Tibial nerve (tissue), 4 donors: ENCODE results near the gene DDX59. TPM values are rescaled to one million over a fixed set of nuclear protein-coding genes. Genes with fewer than 3 reads are reported as not detected.

ENCODE experiments used
- DNase-seq, 2 donors: peaks; one replicate each; pipeline ENCODE4 v3.0.0-alpha.2; 2019; ENCODE audit warnings: low spot score in 2 of 2
- H3K27ac ChIP-seq, 4 donors: fragments of 200-600 bp; sonication (generic) in 3 of 4; one replicate each; pipeline ENCODE4 v1.5.1; 2017 to 2019; ENCODE audit warnings: mild to moderate bottlenecking in 1 of 4
- H3K27me3 ChIP-seq, 2 donors: fragments of 200-600 bp; sonication (generic) in 1 of 2; one replicate each; pipeline versions ENCODE4 v1.5.1 to v1.6.0; 2017 to 2019
- H3K36me3 ChIP-seq, 3 donors: fragments of 200-600 bp; sonication (generic); one replicate each; pipeline ENCODE4 v1.5.1; 2018 to 2019
- H3K4me1 ChIP-seq, 4 donors: fragments of 200-600 bp; sonication (generic) in 3 of 4; one replicate each; pipeline ENCODE4 v1.5.1; 2017 to 2019
- H3K4me3 ChIP-seq, 4 donors: fragments of 200-600 bp; sonication (generic) in 3 of 4; one replicate each; pipeline ENCODE4 v1.5.1; 2017 to 2019; ENCODE audit warnings: mild to moderate bottlenecking in 1 of 4, moderate library complexity in 1 of 4
- H3K9me3 ChIP-seq, 4 donors: fragments of 200-600 bp; sonication (generic) in 3 of 4; one replicate each; pipeline ENCODE4 v1.5.1; 2017 to 2019
- EP300 ChIP-seq, 2 donors: sonication (generic); formaldehyde crosslinking; IDR thresholded peaks; one replicate each; pipeline ENCODE4 v1.6.1; 2017; ENCODE audit warnings: antibody characterized with exemption in 2 of 2, mild to moderate bottlenecking in 1 of 2
- POLR2A ChIP-seq, 2 donors: fragments of 450-650 bp; IDR thresholded peaks; one replicate each; pipeline ENCODE4 v1.6.1; 2017; ENCODE audit warnings: antibody characterized with exemption in 2 of 2, mild to moderate bottlenecking in 2 of 2, moderate library complexity in 2 of 2
- WGBS, 2 donors: methylation state at CpG; one replicate each; pipeline ENCODE4 v1.1.5; 2018; 5-methylcytosine and 5-hydroxymethylcytosine counted together
- total RNA-seq, 4 donors: library from RNA; depleted of rRNA; stranded (reverse); fragments of >200 nt; gene quantifications; one replicate each; pipeline ENCODE4 v1.1.0, GENCODE V29; 2016
- TF ChIP-seq, protein P1 (sequence below), 5 experiments: fragments of 200-600 bp in 3 of 5; fragments of 450-650 bp in 2 of 5; sonication (generic) in 3 of 5; IDR thresholded peaks; one replicate each; pipeline ENCODE4 v1.5.1; 2016 to 2019; ENCODE audit warnings: antibody characterized with exemption in 5 of 5, mild to moderate bottlenecking in 3 of 5, moderate library complexity in 2 of 5

The DDX59 gene
- total RNA-seq, 4 donors from 2014 or later, result 11.4 to 31.5 (median 18.5) TPM

DNA sequence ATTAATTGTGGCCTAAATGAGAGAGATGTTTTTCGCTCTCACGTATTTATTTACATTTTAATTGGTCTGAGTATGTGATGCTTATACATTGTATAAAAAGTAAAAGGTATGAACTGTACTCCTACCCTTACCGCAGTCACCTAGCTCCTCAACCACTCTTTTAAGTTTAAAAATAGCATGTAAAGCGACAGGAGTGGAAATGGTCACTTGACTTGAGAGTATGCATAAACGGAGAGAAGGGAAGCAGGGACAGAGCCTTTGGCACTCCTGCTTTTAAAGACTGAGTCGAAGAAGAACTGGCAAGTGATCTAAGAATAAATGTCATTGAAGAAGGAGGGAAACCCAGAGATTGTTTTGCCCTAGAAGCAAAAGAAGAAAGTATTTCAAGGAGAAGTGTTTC is 11.5 kb upstream of the DDX59 start:
- DNase-seq, result no peak
- WGBS, 2 donors, result 74 to 83% methylated on average over 6 of the region's 6 CpGs

DNA sequence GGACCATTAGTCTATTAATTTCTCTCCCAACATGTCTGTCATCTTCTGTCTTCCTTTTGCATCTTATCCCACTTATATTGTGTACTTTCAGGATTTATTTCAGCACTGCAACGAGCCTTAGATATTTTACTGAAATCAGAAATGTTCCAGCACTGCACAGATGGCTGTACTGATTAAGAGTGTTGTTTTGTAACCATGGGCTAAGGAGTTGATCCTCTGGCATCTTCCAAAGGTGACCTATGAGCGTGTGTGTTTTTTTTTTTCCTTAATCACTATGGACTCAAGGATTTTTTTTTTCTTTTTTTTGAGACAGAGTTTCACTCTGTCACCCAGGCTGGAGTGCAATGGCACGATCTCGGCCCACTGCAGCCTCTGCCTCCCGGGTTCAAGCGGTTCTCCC is 7.1 kb upstream of the DDX59 start:
- 89 to 96% methylated on average over 6 of the region's 6 CpGs for WGBS, 2 donors
- Histone ChIP-seq H3K27ac (no peak overlapping the region), H3K4me3 (no peak overlapping the region), H3K27me3 (no peaks in the 10 kb centered on the region), H3K36me3 (no peaks in the 10 kb centered on the region), H3K4me1 (no peaks in the 10 kb centered on the region), H3K9me3 (no peaks in the 10 kb centered on the region)
- no peak for DNase-seq
- TF ChIP-seq EP300 (IDR thresholded peaks at IDR 0.05) (no peak), POLR2A (IDR thresholded peaks at IDR 0.05) (no peak)
- TF ChIP-seq, protein P1, sequence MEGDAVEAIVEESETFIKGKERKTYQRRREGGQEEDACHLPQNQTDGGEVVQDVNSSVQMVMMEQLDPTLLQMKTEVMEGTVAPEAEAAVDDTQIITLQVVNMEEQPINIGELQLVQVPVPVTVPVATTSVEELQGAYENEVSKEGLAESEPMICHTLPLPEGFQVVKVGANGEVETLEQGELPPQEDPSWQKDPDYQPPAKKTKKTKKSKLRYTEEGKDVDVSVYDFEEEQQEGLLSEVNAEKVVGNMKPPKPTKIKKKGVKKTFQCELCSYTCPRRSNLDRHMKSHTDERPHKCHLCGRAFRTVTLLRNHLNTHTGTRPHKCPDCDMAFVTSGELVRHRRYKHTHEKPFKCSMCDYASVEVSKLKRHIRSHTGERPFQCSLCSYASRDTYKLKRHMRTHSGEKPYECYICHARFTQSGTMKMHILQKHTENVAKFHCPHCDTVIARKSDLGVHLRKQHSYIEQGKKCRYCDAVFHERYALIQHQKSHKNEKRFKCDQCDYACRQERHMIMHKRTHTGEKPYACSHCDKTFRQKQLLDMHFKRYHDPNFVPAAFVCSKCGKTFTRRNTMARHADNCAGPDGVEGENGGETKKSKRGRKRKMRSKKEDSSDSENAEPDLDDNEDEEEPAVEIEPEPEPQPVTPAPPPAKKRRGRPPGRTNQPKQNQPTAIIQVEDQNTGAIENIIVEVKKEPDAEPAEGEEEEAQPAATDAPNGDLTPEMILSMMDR (IDR thresholded peaks at IDR 0.05), result no peak

More for the DNA sequence above, 11.5 kb upstream of the DDX59 start:
- Histone ChIP-seq H3K4me3 (no peak overlapping the region), H3K36me3 (no peaks in the 10 kb centered on the region), H3K27ac (no peak overlapping the region), H3K27me3 (no peaks in the 10 kb centered on the region), H3K4me1 (no peaks in the 10 kb centered on the region), H3K9me3 (no peaks in the 10 kb centered on the region)
- TF ChIP-seq POLR2A (IDR thresholded peaks at IDR 0.05) (no peak), EP300 (IDR thresholded peaks at IDR 0.05) (no peak)
- TF ChIP-seq, protein P1 (IDR thresholded peaks at IDR 0.05), result no peak

DNA sequence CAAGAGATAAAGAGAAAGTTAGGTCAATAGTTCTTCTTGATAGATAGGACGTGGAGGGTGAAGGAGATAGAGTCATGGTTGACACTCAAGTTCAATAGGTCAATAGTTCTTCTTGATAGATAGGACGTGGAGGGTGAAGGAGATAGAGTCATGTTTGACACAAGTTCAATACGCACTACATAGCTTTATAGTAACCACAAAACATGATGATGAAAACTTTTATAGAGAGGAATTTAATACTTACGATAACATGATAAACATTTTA is 5.8 kb upstream of the DDX59 start:
- no peak overlapping the region for H3K4me3 ChIP-seq
- H3K4me1 ChIP-seq, result peaks cover 0 to 9% (median 3%) of the 10 kb centered on the region in 4 donors
- H3K36me3 ChIP-seq, result no peaks in the 10 kb centered on the region
- H3K27ac ChIP-seq, result no peak overlapping the region
- H3K27me3 ChIP-seq, result no peaks in the 10 kb centered on the region
- H3K9me3 ChIP-seq, result no peaks in the 10 kb centered on the region
- 79 to 81% methylated on average over 4 of the region's 4 CpGs for WGBS, 2 donors
- TF ChIP-seq, protein P1 (IDR thresholded peaks at IDR 0.05), result no peak
- no peak for DNase-seq

DNA sequence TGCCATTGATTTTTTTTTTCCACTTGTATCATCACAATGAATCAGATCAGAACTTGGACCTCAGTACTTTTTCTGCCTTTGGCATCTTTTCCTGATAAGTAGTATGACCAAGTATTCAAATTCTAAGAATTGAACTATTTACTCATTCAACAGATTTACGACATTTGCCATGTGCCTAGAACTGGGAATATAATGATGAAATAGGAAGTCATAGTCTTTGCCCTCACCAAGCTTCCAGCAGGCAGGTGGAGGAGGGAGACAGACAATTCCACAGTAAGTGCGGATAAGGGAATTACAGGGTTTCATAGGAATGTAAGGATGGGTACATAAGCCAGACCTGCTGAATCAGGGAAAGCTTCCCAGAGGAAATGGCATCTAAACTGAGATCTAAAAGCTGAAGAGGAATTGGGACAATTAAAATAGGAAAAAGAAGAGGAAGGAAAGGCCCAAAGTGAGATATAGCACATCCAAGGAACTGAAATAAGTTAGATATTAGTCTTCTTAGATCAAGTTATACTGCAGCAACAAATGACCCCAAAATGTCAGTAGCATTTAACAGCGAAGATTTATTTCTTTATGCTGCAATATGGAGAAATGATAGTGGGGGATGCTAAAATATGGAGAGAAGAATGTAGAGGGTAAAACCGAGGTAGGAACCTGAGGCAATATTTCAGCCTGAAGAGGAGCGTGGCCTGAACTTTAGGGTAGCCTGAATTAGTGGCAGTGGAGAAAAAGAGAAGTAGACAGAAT is 5.3 kb upstream of the DDX59 start:
- Histone ChIP-seq H3K27ac (no peak overlapping the region), H3K4me1 (peaks cover 0 to 11% (median 3%) of the 10 kb centered on the region in 4 donors), H3K36me3 (no peaks in the 10 kb centered on the region), H3K9me3 (no peaks in the 10 kb centered on the region), H3K27me3 (no peaks in the 10 kb centered on the region), H3K4me3 (no peak overlapping the region)
- no peak for DNase-seq
- 89 to 91% methylated on average over 5 of the region's 5 CpGs for WGBS, 2 donors
- TF ChIP-seq, protein P1 (IDR thresholded peaks at IDR 0.05), result no peak
- TF ChIP-seq POLR2A (IDR thresholded peaks at IDR 0.05), result no peak
- no peak for TF ChIP-seq EP300 (IDR thresholded peaks at IDR 0.05)

DNA sequence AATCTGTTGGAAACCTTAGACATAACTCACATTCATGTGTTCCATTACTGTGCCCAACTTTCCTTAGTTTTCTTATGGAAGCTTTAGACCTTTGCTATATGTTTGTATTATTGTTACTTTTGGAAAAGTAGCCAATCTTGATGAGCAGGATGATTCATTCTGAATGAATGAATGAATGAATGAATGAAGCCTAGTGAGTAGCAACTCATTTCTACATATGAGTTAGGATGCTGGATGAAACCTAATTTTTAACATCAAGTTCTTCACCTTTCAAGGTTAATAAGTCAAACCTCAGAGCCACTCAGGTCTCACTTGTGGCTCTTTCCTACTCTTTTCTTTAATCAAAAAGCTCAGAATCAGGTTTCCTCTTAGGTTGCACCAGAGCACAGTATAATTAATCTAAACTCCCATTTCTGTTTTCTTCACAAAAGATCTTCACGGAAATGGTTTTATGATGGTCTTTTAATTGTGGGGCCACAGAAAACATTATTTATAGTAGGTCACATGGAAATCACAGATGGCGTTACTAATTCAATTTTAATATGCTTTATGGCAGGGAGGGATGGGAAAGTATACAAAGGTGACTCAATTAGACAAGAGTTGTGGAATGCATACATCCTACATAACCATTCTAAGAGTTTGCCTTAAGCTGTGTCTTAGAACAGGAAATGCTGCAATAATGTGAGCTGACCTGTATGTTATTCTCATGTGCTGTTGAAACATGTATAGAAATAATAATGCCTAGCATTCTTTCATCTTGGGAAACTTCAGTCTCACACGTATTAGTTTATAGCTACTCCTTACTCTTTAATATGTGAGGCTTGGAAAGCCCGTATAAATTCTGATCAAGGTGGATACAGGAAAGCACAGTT is 4.5 kb upstream of the DDX59 start:
- Histone ChIP-seq H3K9me3 (no peaks in the 10 kb centered on the region), H3K27me3 (no peaks in the 10 kb centered on the region), H3K27ac (no peak overlapping the region), H3K36me3 (no peaks in the 10 kb centered on the region), H3K4me1 (peaks cover 0 to 11% (median 3%) of the 10 kb centered on the region in 4 donors), H3K4me3 (no peak overlapping the region)
- TF ChIP-seq, protein P1 (IDR thresholded peaks at IDR 0.05), result no peak
- TF ChIP-seq POLR2A (IDR thresholded peaks at IDR 0.05), result no peak
- TF ChIP-seq EP300 (IDR thresholded peaks at IDR 0.05), result no peak
- no peak for DNase-seq
- 69% methylated on average over 4 of the region's 4 CpGs for WGBS, 2 donors
